Transverse colon (tissue), 4 donors: ENCODE data around the gene PTPRN2. TPM values are rescaled to one million over a fixed set of nuclear protein-coding genes. Genes with fewer than 3 reads are reported as not detected.

ENCODE experiments used
- DNase-seq: peaks from one replicate; pipeline ENCODE4 v3.0.0-alpha.2; 2019
- H3K27ac ChIP-seq, 4 donors: fragments of 200-600 bp; sonication (generic); 2 replicates each; pipeline ENCODE4 v1.5.1; 2016 to 2018; ENCODE audit warnings: inconsistent platforms in 4 of 4
- H3K27me3 ChIP-seq: fragments of 200-600 bp; sonication (generic); 2 replicates; pipeline ENCODE4 v1.5.1; 2017; ENCODE audit warnings: inconsistent platforms
- H3K36me3 ChIP-seq, 4 donors: fragments of 200-600 bp; sonication (generic); 2 replicates each; pipeline ENCODE4 v1.5.1; 2017 to 2019; ENCODE audit warnings: inconsistent platforms in 4 of 4
- H3K4me1 ChIP-seq, 4 donors: fragments of 200-600 bp; sonication (generic); 2 replicates each; pipeline ENCODE4 v1.5.1; 2017 to 2020; ENCODE audit warnings: inconsistent platforms in 4 of 4
- H3K4me3 ChIP-seq, 4 donors: fragments of 200-600 bp; sonication (generic); 1 replicate in 1 of 4; 2 replicates in 3 of 4; pipeline versions ENCODE4 v1.5.1 to v1.6.1; 2017 to 2019; ENCODE audit warnings: inconsistent platforms in 4 of 4
- H3K9me3 ChIP-seq, 2 donors: fragments of 200-600 bp; sonication (generic); 2 replicates each; pipeline ENCODE4 v1.5.1; 2017 to 2019; ENCODE audit warnings: inconsistent platforms in 2 of 2
- CTCF ChIP-seq, 5 experiments: fragments of 200-600 bp in 3 of 5; fragments of 450-650 bp in 2 of 5; sonication (generic) in 3 of 5; IDR thresholded peaks; 1 replicate in 2 of 5; 2 replicates in 3 of 5; pipeline ENCODE4 v1.5.1; 2016 to 2017; ENCODE audit warnings: antibody characterized with exemption in 5 of 5, inconsistent platforms in 3 of 5, mild to moderate bottlenecking in 2 of 5, moderate library complexity in 1 of 5
- EP300 ChIP-seq: sonication (generic); formaldehyde crosslinking; IDR thresholded peaks from one replicate; pipeline ENCODE4 v1.6.1; 2017; ENCODE audit warnings: antibody characterized with exemption, low read depth
- POLR2A ChIP-seq: fragments of 450-650 bp; IDR thresholded peaks from one replicate; pipeline ENCODE4 v1.6.1; 2016; ENCODE audit warnings: antibody characterized with exemption, mild to moderate bottlenecking, moderate library complexity
- POLR2AphosphoS5 ChIP-seq, 3 donors: sonication (generic); formaldehyde crosslinking; IDR thresholded peaks; one replicate each; pipeline ENCODE4 v1.6.1; 2016; ENCODE audit warnings: antibody characterized with exemption in 3 of 3
- whole genome bisulfite sequencing, 2 donors: methylation state at CpG; one replicate each; pipeline ENCODE4 v1.1.5; 2018; ENCODE audit warnings: low coverage in 1 of 2; 5-methylcytosine and 5-hydroxymethylcytosine counted together
- in situ Hi-C, 4 donors: fragments of 200-750 bp; cut with MboI; loops; one replicate each; pipeline versions ENCODE4 v1.15.0 to v1.15.1; 2017; ENCODE audit warnings: low sequenced_read_pairs in 3 of 4, low pct_ligation_motif_present in 1 of 4, low pct_unique_long_range_greater_than_20kb in 1 of 4
- intact Hi-C: fragments of 100-400 bp; cut with DNase I; formaldehyde crosslinking; loops from one replicate; pipeline ENCODE4 v1.15.1; 2023; ENCODE audit warnings: low total_unique reads
- total RNA-seq, 4 donors: library from RNA; depleted of rRNA; stranded (reverse); fragments of >200 nt; gene quantifications; one replicate each; pipeline ENCODE4 v1.1.0, GENCODE V29; 2016

Gene PTPRN2
- total RNA-seq, 4 donors from 2014 or later: 15.4 to 31.1 (median 21.8) TPM

- intact Hi-C loops (no loop called here), in situ Hi-C loops (no loop called here)
- 96% methylated on average over 17 of the region's 19 CpGs; no CpG with 5 or more reads in 1 of the 2 donors for WGBS, 2 donors
- no peak for TF ChIP-seq EP300
- no peak for TF ChIP-seq POLR2AphosphoS5 (IDR thresholded peaks at IDR 0.05)
- TF ChIP-seq CTCF (IDR thresholded peaks at IDR 0.05): no peak
- no peak for TF ChIP-seq POLR2A
- Histone ChIP-seq H3K27me3 (no peaks in the 10 kb centered on the region), H3K4me1 (no peaks in the 10 kb centered on the region), H3K36me3 (no peaks in the 10 kb centered on the region), H3K9me3 (peaks cover 5 to 6% of the 10 kb centered on the region in 2 donors), H3K27ac (no peak overlapping the region), H3K4me3 (no peak overlapping the region)
- no peak for DNase-seq
Measured at GRCh38 chr7:157945401-157945800, 642.2 kb downstream of the PTPRN2 start.

GRCh38 chr7:157944734-157945291, 642.8 kb downstream of the PTPRN2 start:
- DNase-seq: no peak

GRCh38 chr7:157944051-157944450, 643.6 kb downstream of the PTPRN2 start:
- intact Hi-C loops (no loop called here), in situ Hi-C loops (no loop called here)
- no peak overlapping the region for H3K4me3 ChIP-seq
- no peak overlapping the region for H3K27ac ChIP-seq
- H3K27me3 ChIP-seq: no peaks in the 10 kb centered on the region
- H3K4me1 ChIP-seq: no peaks in the 10 kb centered on the region
- H3K9me3 ChIP-seq: peaks cover 5 to 6% of the 10 kb centered on the region in 2 donors
- TF ChIP-seq POLR2A (no peak), CTCF (IDR thresholded peaks at IDR 0.05) (no peak), EP300 (no peak)
- no peaks in the 10 kb centered on the region for H3K36me3 ChIP-seq
- no peak for DNase-seq
- WGBS, 2 donors: 88 to 94% methylated on average over 9 to 14 of the region's 14 CpGs

More at GRCh38 chr7:157944734-157945291, 642.8 kb downstream of the PTPRN2 start:
- intact Hi-C loops: no loop called here
- Histone ChIP-seq H3K36me3 (no peaks in the 10 kb centered on the region), H3K4me1 (no peaks in the 10 kb centered on the region), H3K4me3 (no peak overlapping the region), H3K9me3 (peaks cover 5 to 6% of the 10 kb centered on the region in 2 donors), H3K27me3 (no peaks in the 10 kb centered on the region), H3K27ac (no peak overlapping the region)
- in situ Hi-C loops: no loop called here
- TF ChIP-seq EP300: no peak
- TF ChIP-seq CTCF (IDR thresholded peaks at IDR 0.05): no peak
- TF ChIP-seq POLR2AphosphoS5 (IDR thresholded peaks at IDR 0.05): no peak
- TF ChIP-seq POLR2A: no peak
- 92% methylated on average over 10 of the region's 10 CpGs; no CpG with 5 or more reads in 1 of the 2 donors for WGBS, 2 donors

- intact Hi-C loops (no loop called here), in situ Hi-C loops (no loop called here)
- H3K27ac ChIP-seq: no peak overlapping the region
- TF ChIP-seq POLR2A (no peak), POLR2AphosphoS5 (IDR thresholded peaks at IDR 0.05) (no peak), CTCF (IDR thresholded peaks at IDR 0.05) (no peak), EP300 (no peak)
- H3K4me1 ChIP-seq: no peaks in the 10 kb centered on the region
- no peaks in the 10 kb centered on the region for H3K36me3 ChIP-seq
- H3K9me3 ChIP-seq: peaks cover 5 to 6% of the 10 kb centered on the region in 2 donors
- H3K27me3 ChIP-seq: no peaks in the 10 kb centered on the region
- H3K4me3 ChIP-seq: no peak overlapping the region
- DNase-seq: no peak
- WGBS, 2 donors: 94% methylated on average over 6 of the region's 6 CpGs; no CpG with 5 or more reads in 1 of the 2 donors
Measured at GRCh38 chr7:157943561-157943960, 644.1 kb downstream of the PTPRN2 start.
